Breast epithelium (tissue), 3 donors: ENCODE data around the gene NDST4.

Experiments used
- POLR2A ChIP-seq: fragments of 450-650 bp; IDR thresholded peaks from one replicate; pipeline ENCODE4 v1.6.1; 2016; ENCODE audit warnings: antibody characterized with exemption, mild to moderate bottlenecking, moderate library complexity
- POLR2AphosphoS5 ChIP-seq, 3 donors: sonication (generic); formaldehyde crosslinking; IDR thresholded peaks; one replicate each; pipeline ENCODE4 v1.6.1; 2017; ENCODE audit warnings: antibody characterized with exemption in 3 of 3
- TF ChIP-seq, protein P1 (sequence below), 3 donors: fragments of 450-650 bp; IDR thresholded peaks; one replicate each; pipeline ENCODE4 v1.5.1; 2016 to 2017; ENCODE audit warnings: antibody characterized with exemption in 3 of 3, mild to moderate bottlenecking in 3 of 3, moderate library complexity in 3 of 3

GRCh38 chr4:115145393-115146160 is 32.2 kb upstream of the NDST4 start:
- TF ChIP-seq, protein P1, sequence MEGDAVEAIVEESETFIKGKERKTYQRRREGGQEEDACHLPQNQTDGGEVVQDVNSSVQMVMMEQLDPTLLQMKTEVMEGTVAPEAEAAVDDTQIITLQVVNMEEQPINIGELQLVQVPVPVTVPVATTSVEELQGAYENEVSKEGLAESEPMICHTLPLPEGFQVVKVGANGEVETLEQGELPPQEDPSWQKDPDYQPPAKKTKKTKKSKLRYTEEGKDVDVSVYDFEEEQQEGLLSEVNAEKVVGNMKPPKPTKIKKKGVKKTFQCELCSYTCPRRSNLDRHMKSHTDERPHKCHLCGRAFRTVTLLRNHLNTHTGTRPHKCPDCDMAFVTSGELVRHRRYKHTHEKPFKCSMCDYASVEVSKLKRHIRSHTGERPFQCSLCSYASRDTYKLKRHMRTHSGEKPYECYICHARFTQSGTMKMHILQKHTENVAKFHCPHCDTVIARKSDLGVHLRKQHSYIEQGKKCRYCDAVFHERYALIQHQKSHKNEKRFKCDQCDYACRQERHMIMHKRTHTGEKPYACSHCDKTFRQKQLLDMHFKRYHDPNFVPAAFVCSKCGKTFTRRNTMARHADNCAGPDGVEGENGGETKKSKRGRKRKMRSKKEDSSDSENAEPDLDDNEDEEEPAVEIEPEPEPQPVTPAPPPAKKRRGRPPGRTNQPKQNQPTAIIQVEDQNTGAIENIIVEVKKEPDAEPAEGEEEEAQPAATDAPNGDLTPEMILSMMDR (IDR thresholded peaks at IDR 0.05), result no peak
- no peak for TF ChIP-seq POLR2A
- TF ChIP-seq POLR2AphosphoS5 (IDR thresholded peaks at IDR 0.05), result no peak
